OCI-LY7 (cell line): ENCODE measurements around the gene COL24A1.

ENCODE experiments used
- CTCF ChIP-seq: fragments of 200-600 bp; sonication (generic); conservative IDR thresholded peaks from 2 replicates; pipeline ENCODE4 v1.5.1; 2014; ENCODE audit warnings: mild to moderate bottlenecking, antibody characterized with exemption, low read length, moderate library complexity, mixed read lengths
- EZH2phosphoT487 ChIP-seq: fragments of 200-600 bp; sonication (generic); IDR thresholded peaks from 2 replicates; pipeline ENCODE4 v1.6.1; 2018; ENCODE audit warnings: low read depth, borderline replicate concordance, mild to moderate bottlenecking, mixed run types, antibody characterized with exemption, low read length, moderate library complexity, mixed read lengths

DNA sequence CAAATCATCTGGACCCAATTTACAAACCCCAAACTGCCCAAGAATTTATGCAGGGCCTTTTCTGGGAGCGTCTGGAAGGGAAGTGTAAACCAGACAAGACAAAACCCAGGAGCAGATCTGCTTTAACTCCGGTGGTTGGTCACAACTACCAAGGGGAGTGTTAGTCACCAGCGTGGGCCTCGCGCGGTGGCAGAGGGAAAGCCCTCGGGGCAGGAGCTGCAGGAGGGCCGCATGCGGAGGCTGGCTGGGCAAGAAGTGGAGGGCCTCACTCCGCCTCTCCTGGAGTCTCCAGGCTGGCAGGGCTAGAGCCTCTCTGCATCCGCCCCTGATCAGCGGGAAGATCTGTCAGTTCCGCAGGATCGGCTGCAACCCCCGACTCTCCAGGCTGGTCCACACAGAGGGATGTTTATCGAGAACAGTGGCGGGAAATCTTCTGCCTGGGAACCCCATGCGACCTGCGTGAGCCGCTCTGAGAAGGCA, 2.0 kb downstream of the COL24A1 start:
- TF ChIP-seq CTCF: no peak
- TF ChIP-seq EZH2phosphoT487: no peak
